ENCODE measurements around the gene RNU1-4.
"Not testable (repeated sequence)": the region's sequence is repeated elsewhere in the genome, so short reads cannot be mapped to it uniquely, and the experiment has no call there.

DNA sequence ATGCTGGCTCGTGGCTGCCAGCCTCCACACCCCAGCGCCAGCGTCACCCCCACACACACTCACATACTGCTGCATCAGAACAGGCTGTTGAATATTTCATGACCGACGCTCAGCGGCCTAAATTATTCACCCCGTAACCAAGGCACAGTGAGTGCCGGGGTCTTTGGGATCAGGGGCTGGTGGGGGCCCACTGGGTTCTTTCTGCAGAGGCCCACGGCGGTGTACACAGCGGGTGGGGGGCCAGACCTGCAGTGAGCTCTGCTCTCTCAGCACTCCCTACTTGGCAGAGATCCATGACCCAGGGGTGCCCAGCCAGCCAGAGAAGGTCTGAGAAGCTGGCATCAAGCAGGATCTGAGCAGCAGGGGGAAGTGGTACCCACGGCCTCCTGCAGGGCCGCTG is 29.7 kb upstream of the RNU1-4 start:
- TF ChIP-seq, protein P1, sequence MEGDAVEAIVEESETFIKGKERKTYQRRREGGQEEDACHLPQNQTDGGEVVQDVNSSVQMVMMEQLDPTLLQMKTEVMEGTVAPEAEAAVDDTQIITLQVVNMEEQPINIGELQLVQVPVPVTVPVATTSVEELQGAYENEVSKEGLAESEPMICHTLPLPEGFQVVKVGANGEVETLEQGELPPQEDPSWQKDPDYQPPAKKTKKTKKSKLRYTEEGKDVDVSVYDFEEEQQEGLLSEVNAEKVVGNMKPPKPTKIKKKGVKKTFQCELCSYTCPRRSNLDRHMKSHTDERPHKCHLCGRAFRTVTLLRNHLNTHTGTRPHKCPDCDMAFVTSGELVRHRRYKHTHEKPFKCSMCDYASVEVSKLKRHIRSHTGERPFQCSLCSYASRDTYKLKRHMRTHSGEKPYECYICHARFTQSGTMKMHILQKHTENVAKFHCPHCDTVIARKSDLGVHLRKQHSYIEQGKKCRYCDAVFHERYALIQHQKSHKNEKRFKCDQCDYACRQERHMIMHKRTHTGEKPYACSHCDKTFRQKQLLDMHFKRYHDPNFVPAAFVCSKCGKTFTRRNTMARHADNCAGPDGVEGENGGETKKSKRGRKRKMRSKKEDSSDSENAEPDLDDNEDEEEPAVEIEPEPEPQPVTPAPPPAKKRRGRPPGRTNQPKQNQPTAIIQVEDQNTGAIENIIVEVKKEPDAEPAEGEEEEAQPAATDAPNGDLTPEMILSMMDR (IDR thresholded peaks at IDR 0.05) = not testable (repeated sequence)
- not testable (repeated sequence) for TF ChIP-seq POLR2A (IDR thresholded peaks at IDR 0.05)
